ENCODE measurements around the gene WWOX.

WWOX gene

GRCh38 chr16:78309763-78310162 lies 210.3 kb downstream of the WWOX start:
- no peak for DNase-seq

DNA sequence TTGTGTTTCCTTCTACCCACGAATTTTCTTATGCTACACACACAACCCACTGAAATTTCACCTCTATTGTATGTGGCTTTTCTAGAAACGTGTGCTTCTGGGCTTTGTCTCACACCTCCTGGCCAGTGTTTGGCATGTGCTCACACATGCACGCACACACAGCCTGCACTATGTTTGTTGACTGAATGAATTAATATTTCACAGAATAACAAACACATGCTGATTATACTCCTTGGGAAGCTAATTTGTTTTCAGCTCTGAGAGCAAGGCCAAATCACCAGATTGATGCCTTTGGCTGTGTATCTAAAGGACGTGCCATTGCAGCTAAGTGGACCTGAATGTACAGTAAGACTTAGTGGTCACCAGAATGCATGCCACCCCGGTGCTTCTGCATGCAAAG lies 210.7 kb downstream of the WWOX start:
- no peak for DNase-seq

GRCh38 chr16:78310990-78311561 lies 211.6 kb downstream of the WWOX start:
- peak; percentile 22 for DNase-seq

GRCh38 chr16:78311831-78312230 lies 212.4 kb downstream of the WWOX start:
- no peak for DNase-seq

DNA sequence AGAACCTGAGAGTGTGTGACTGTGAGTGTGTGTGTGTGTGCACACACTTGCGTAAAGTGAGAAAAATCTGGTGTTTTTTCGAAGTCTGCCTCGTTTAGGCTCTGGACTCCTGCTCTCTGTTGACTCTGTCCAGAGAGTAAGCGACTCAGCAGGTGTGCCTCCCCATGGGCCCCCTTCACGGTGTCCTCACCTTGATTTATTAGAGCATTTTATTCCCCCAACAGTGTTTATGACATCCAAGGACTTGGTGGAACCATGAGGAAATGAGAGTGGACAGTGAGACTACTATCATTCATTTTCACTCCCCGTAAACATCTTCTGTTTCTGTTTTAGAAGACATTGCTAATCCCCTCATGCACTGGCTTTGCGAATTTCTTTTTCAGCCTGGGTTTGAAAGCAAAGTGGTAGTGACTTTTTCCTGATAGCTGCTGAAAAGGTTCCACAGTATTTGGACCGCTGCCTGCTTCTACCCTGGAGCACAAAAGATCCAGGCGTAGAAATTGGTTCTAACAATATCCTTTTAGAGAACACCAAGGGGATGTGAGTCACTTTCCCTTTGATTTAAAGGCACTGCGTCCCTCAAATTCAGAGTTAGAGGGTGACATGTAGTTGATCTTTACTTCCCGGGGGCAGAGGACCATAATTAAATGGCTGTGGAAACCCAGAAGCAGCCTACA lies 218.2 kb downstream of the WWOX start:
- DNase-seq: no peak

DNA sequence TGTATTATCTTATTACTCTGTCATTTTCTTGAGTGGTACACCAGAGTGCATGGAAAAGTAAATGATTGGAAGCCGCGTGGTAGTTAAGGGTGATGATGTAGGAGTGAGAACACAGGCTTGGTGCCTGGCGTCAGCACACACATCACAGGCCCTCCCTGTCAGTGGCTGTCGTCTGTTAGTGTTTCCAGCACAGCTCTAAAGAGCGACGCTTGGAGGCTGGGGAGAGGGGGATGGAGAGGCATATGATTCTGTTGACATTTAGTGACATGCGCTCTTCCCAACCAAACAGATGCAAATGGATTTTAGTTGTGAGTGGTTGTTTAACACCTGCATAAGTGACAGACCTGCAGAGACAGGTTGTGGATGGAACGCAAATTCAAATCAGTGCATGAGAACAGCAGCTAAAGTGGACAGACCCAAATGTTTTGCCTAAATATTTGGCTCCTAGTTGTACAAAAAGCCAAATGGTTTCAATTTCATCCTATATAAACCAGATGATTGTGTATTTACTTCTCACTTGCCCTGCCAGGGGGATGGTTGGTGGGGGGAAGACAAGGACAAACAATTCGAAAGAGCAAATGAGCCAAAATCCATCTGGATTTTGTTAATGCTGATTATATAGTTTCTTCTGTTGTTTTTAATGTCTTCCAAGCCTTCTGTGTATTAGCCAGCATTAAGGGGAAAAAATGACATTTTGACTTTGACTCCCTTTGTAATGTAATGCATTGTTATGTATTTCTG lies 222.3 kb downstream of the WWOX start:
- DNase-seq: no peak

DNA sequence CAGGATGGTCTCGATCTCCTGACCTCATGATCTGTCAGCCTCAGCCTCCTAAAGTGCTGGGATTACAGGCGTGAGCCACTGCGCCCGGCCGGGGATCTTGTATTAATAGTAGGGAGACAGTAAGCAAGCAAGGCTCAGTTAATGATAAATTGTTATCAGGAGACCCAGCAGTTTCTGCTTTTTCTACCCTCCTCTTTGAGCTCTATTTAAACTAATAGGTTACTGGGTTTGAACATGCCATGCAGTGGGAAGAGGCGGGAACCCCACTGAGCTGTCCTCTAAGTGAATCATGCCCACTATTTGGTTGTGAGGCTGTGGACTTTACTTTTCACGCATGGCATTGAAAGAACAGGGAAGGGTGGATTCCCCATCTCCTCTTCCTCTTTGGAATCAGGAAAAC lies 223.9 kb downstream of the WWOX start:
- no peak for DNase-seq

DNA sequence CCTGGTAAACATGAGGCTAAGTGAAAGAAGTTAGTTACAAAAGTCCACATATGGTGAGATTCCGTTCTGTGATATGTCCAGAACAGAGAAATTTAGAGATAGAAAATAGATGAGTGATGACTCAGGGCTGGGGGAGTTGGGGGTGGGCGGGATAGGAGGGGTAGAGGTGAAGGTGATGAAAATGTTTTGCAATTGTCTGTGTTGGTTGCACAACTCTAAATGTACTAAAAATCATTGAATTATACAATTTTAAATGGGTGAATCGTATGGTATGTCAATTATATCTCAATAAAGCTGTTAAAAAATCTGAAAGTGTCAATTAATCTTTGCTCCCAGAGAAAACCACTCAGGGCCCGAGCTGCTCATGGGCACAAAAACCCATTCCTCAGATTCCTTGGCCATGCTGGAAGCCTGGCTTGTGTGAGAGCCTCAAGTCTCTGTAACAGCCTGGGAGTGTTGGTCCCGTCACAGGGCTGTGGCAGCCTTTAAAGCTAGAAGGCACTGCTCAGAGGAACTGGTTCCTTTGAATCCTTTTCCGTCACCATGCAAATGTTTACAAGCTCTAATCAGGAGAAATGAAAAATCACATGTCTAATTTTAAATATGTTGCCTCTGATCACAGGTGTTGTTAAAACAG lies 225.3 kb downstream of the WWOX start:
- no peak for DNase-seq

- DNase-seq: no peak
Observed at GRCh38 chr16:78325468-78326352, 226.3 kb downstream of the WWOX start.

DNA sequence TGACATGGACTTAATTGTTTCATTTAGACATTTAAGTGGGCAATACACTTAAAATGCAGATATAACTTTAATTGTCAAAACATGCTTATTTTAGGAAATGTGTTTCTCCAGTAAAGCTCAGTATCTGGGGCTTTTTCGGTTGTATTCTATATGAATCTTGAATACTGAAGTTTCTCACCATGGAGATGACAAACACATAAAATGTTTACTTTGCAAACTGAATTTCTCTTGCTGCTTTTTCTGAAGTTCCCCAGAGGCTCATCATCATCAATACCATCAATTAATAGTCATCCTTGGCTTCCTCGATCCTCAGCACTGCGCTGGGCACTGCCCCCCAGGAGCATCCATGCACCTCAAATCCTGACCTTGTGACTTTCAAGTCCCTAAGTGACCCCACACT lies 227.3 kb downstream of the WWOX start:
- DNase-seq: no peak

GRCh38 chr16:78331731-78332130 lies 232.3 kb downstream of the WWOX start:
- DNase-seq: no peak

GRCh38 chr16:78333808-78334207 lies 234.4 kb downstream of the WWOX start:
- no peak for DNase-seq

GRCh38 chr16:78340590-78340989 lies 241.1 kb downstream of the WWOX start:
- DNase-seq: no peak

DNA sequence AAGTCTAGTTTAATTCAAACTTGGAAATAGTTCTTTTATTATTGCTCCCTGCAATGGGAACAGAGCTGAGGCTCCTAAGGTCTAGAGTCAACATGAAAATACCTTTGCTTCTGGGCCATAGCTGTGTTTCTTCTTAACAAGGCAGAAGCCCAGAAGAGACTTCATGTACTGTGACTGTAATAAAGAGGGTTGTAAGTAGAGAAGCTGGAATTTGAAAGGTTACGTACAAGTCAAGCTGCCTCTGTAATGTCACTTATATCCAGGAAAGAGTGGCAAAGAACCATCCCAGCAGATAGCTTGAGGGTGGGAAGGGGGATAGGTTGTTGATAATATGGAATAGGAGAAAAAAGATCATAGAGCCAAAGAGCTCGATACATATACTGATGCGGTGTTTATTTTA lies 248.6 kb downstream of the WWOX start:
- no peak for DNase-seq

GRCh38 chr16:78348886-78349285 lies 249.4 kb downstream of the WWOX start:
- DNase-seq: no peak

DNA sequence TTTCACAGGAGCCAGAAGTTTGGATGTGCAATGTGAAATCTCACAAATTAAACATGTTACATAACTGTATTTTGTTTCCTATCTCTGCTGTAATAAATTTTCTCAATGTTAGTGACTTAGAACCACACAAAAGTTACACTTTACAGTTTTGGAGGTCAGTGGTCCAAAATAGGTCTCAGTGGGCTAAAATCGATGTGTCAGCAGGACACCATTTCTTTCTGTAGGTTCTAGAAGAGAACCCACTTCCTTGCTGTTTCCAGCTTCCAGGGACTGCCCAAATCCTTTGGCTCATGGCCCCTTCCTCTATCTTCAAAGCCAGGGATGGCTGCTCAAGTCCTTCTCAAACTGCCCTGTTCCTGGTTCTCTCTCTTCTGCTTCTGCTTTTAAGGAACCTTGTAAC lies 252.7 kb downstream of the WWOX start:
- no peak for DNase-seq

DNA sequence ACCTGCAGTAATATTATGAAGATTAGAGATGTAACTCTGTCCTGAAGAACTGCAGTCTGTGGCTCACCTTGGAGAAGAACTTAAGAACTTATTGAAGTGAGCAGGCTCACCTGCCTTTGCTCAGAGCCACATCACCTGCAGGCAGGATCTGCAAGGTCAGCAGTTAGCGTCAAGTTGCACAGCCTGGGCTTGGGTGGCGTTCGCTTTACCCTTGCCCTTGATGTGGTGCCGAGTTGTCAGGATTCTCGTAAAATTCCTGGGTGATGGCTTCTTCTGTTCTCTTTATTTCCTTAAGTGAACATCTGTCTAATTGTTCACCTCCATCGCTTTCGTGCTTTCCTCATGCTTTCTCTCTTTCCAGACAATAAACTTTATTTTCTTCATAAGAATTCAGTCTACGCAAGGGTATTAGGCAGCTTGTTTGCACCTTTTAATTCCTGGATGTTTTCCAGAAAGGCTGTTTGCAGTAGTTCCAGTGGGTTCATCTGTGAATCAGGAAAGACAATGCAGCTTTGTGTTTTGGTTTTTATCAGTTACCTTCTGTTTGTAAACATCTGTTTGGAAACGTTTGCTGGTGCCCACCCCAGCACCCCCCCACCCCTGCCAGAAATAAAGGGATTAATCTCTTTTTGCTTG lies 254.3 kb downstream of the WWOX start:
- no peak for DNase-seq

DNA sequence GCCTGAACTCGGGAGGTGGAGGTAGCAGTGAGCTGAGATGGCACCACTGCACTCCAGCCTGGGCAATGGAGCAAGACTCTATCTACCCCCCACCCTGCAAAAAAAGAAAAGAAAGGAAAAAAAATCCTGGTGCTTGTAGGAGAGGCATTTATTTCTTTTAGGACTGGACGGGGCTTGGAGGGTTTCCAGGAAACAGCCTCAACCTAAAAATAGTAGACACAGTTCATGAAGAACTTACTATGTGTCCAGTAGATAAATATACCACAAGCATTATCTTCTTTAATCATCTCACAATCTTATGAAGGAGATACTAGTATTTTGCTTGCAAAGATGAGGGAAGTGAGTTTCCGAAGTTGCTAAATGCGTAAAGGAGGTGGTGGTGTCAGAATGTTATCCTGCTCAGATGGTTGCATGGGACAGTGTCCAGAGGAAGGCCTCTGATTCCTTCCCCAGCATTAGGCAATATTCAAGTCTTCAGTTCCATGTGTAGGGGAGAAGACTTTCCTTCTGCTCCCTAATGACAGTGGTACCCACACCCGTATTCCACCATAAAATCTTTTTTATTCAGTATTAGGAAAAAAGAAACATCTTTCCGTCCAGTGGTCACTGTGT lies 263.2 kb downstream of the WWOX start:
- no peak for DNase-seq

- DNase-seq: no peak
Observed at GRCh38 chr16:78363843-78364555, 264.5 kb downstream of the WWOX start.

GRCh38 chr16:78364556-78364880 lies 265.1 kb downstream of the WWOX start:
- no peak for DNase-seq

DNA sequence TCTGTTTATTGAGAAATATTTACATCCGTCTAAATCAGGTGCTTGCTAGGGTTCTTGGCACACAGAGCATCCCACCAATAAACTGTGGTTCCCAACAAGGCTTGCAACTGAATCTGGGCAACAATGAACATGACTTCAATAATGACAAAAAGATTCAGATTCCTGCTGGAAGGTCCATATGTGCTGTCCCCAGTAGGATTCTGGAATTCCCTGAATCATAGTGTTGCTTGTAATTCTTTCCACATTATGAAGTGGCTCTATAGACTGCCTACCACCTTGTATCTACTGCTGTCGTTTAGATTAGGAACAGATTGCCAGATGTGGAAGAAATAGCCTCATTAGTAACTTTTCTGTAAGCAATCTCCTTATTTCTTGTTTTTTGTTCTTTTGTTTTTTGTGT lies 265.9 kb downstream of the WWOX start:
- DNase-seq: no peak

Data from KG1 (cell line).